AG10803 (cell line): Measurements from ENCODE around the gene SREBF1.

Experiments used
- DNase-seq: peaks from one replicate; pipeline ENCODE4 v3.0.0; 2010; ENCODE audit warnings: low read depth
- H3K4me3 ChIP-seq: 2 replicates; pipeline ENCODE4 v1.5.1; 2011; ENCODE audit warnings: mild to moderate bottlenecking, low read length, control low read depth
- CTCF ChIP-seq: conservative IDR thresholded peaks from 2 replicates; pipeline ENCODE4 v1.5.1; 2011; ENCODE audit warnings: mild to moderate bottlenecking, low read length, control low read depth, inconsistent platforms

The SREBF1 gene

DNA sequence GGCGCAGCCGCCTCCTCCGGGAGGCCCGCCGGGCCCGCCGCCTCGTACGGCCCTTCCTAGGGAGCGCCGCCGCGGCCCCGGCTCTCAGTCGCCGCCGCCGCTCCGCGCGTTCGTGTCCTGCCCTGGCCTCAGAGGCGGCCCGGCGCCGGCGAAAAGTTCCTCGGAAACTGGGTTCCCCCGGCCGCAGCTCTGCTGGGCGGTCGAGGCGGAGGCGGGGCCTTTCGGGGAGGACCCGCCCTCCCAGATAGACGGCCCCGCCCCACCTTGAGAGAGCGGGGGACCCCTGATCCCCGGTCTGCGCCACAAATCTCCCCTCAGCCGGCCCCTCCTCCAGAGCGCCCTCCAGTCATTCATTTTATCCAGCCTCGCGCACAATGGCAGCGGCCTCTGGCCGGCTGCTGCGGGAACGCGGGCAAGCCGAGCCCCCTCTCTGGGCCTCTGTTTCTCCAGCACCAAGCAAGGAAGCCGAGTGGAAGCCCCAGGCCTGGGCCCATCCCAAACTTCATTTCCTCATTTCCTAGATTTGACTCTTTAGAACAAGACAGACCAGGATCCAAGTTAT, at the start of gene SREBF1:
Gene SREBF1 (minus strand): TSS at position 169 of the 562 bp plus-strand sequence. CDS start 169 bp downstream, outside the sequence.
- H3K4me3 ChIP-seq, result peak within 1 kb of the TSS; percentile 80
- DNase-seq, result no peak
- no peak for TF ChIP-seq CTCF

DNA sequence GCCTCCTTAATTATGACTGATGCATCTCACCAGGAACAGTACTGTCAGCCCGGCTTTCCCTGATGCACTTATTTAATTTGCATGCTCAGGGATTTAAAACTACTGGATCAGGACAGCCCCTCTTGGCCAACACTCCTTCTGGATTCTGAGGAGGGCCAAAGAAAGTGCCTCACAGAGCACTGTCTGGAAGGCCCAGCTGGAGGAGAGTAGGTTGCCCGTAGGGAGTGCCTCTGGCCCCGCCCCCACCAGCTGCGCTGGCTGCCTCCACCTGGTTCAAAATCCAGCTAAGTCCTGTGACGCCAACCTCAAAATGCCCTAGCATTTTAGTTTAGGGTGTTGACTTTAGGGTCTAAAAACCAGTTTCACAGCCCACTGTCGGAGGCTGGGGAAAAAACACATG, 49.4 kb upstream of the SREBF1 start:
- H3K4me3 ChIP-seq, result no peak overlapping the region
- no peak for TF ChIP-seq CTCF
- DNase-seq, result no peak

DNA sequence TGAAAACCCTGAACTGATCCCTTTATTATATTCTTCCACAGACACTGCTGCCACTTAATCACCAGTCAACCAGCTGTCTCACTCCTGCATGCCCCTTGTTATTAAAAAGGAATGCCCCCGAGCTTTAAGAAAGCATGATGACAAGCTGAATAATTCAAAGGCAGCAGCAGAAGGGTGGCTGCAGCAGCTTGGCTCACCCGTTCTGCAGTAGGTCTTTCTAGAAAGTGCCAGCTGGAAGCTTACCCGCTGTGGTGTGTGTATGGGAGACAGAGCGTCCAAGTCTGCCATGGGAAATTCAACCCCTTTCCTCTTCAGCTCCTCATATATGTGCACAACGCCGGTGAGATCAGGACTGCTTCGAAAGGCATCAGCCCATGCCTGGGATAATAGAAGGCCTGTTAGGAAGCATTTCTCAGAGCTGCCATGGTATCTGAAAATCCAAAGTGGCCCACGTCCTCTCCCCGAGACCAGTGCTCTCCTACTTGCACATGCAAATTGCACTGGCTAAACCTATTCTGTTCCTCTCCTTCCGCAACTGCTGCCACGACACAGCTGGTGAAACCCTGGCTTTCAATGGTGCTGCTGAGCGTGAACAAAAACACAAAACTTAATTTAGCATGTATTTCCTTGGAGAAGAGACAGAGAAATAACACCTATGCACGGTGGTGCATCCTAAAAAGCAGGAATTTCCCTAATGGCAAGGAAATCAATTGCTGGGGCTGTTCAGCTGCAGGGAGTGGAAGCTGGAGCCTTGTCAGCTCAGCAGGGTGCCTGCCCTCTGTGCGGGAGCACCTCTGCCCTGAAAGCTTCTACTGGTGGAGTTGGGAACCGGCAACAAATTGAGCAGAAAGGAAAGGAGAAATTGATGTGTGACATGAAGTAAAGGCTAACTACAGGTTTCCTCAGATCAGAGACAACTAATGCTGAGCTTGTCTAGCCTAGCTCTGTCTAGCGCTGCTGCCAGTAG, 47.9 kb upstream of the SREBF1 start:
- no peak for TF ChIP-seq CTCF
- no peak for DNase-seq
- H3K4me3 ChIP-seq, result no peak overlapping the region

DNA sequence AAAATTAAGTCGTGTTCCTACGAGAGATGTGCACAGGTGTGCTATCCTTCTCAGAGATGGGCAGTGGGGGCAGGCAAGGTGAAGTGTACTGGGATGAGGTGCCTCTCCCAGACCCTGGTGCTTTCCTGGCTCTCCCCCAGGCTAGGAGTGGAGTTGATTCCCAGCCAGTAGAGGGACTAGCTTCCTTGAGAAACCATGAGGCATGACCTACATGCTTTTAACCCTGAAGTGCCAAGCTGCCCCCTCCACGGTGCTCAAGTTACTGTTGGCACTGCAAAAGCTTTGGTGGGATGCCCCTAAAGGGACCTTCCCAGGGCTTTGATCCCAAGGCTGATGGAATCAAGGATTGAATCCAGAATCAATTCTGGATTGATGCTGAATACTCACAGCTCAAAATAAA, 47.0 kb upstream of the SREBF1 start:
- no peak for DNase-seq
- no peak overlapping the region for H3K4me3 ChIP-seq
- TF ChIP-seq CTCF, result no peak

DNA sequence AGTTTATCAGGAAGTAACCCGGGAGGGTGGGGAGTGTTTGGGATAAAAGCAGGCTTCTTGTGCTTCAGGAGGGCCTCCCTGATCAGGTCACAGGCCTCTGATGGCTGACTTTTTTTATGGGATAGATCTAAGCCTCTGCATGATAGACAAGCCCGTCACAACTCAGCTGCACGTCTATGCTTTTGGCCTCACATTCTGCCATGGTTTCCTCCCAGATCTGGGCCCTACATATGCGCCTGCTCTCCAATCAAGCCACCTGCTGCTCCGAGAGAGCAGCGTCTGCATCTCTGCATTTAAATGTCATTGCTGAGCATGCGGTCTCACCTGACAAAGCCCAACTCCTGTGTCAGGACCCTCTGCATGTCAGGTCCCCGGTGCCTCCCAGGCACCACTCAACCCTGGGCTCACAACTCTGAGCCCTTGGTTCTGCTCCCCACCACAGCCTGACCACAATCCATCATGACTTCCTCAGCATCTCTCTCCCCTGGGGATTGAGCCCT, 45.3 kb upstream of the SREBF1 start:
- no peak for DNase-seq
- TF ChIP-seq CTCF, result no peak
- H3K4me3 ChIP-seq, result no peak overlapping the region

- TF ChIP-seq CTCF, result no peak
- no peak for DNase-seq
Measured at GRCh38 chr17:17880577-17881196, 43.9 kb upstream of the SREBF1 start.

More at GRCh38 chr17:17880577-17881196, 43.9 kb upstream of the SREBF1 start:
- H3K4me3 ChIP-seq, result no peak overlapping the region
